SH-SY5Y (cell line): Measurements from ENCODE around the gene CDH5.

Experiments
- GATA2 ChIP-seq: IDR thresholded peaks from 2 replicates; pipeline ENCODE4 v1.6.1; 2011; ENCODE audit warnings: mild to moderate bottlenecking, low read depth, low read length
- GATA3 ChIP-seq: IDR thresholded peaks from 2 replicates; pipeline ENCODE4 v1.6.1; 2011; ENCODE audit warnings: low read depth, mild to moderate bottlenecking, low read length, moderate library complexity

GRCh38 chr16:66370786-66371684 lies 4.5 kb downstream of the CDH5 start:
- TF ChIP-seq GATA3 = no peak
- no peak for TF ChIP-seq GATA2
